ENCODE measurements around the gene ALDH3B2. TPM values are rescaled to one million over a fixed set of nuclear protein-coding genes. Genes with fewer than 3 reads are reported as not detected.

Gene ALDH3B2
- total RNA-seq, 1 donor from 2014 or later = not detected

GRCh38 chr11:67680696-67681470 lies 6.5 kb upstream of the ALDH3B2 start:
- intact Hi-C loops (cut with micrococcal nuclease) = no loop called here
- TF ChIP-seq CTCF (IDR thresholded peaks at IDR 0.05) = no peak
- ChIA-PET POLR2A (no interaction called here), CTCF (no interaction called here)
- Mint-ChIP-seq H3K9me3 (peaks cover 2% of the 10 kb centered on the region), H3K36me3 (ENCODE audit: low read depth) (no peaks in the 10 kb centered on the region), H3K27ac (no peak overlapping the region), H3K4me1 (no peaks in the 10 kb centered on the region), H3K27me3 (peaks cover 5% of the 10 kb centered on the region), H3K4me3 (no peak overlapping the region)
- ATAC-seq (ENCODE audit: low read depth) = no peak
- no peak for DNase-seq

- Mint-ChIP-seq H3K9me3 (peaks cover 2% of the 10 kb centered on the region), H3K4me1 (no peaks in the 10 kb centered on the region), H3K4me3 (no peak overlapping the region), H3K36me3 (ENCODE audit: low read depth) (no peaks in the 10 kb centered on the region), H3K27me3 (peaks cover 22% of the 10 kb centered on the region), H3K27ac (no peak overlapping the region)
- intact Hi-C loops (cut with micrococcal nuclease) = no loop called here
- CTCF ChIA-PET = no interaction called here
- DNase-seq = no peak
- ATAC-seq (ENCODE audit: low read depth) = no peak
- POLR2A ChIA-PET = no interaction called here
- no peak for TF ChIP-seq CTCF (IDR thresholded peaks at IDR 0.05)
These were observed 780 bp upstream of the ALDH3B2 start for GRCh38 chr11:67675058-67675747.

DNA sequence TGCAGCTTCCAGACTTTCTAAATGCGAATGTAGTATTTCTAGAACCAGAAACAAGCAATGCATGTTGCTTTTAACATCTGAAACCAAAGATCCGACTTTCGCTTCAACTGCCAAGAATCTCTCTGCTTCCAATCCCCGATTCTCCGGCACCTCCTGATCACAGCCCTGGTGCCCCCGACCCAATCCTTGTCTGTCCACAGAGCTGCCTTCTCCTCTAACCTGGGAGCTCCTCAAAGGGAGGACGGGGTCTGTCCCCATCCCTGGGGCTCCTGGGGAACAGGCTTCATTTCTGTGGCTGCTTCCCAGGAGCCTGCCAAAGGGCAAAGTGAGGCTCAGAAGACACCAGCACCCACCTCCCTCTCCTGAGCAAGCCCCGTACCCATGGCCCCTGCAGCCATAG lies 521 bp downstream of the ALDH3B2 start:
- H3K4me1 Mint-ChIP-seq = no peaks in the 10 kb centered on the region
- POLR2A ChIA-PET = no interaction called here
- ATAC-seq (ENCODE audit: low read depth) (no peak), DNase-seq (no peak)
- intact Hi-C loops (cut with micrococcal nuclease) = no loop called here
- CTCF ChIA-PET = no interaction called here
- peaks cover 22% of the 10 kb centered on the region for H3K27me3 Mint-ChIP-seq
- H3K27ac Mint-ChIP-seq = no peak overlapping the region
- no peak for TF ChIP-seq CTCF (IDR thresholded peaks at IDR 0.05)
- H3K4me3 Mint-ChIP-seq = no peak overlapping the region
- H3K36me3 Mint-ChIP-seq (ENCODE audit: low read depth) = no peaks in the 10 kb centered on the region
- peaks cover 2% of the 10 kb centered on the region for H3K9me3 Mint-ChIP-seq

- no peak overlapping the region for H3K4me3 Mint-ChIP-seq
- ATAC-seq (ENCODE audit: low read depth) (no peak), DNase-seq (no peak)
- H3K27ac Mint-ChIP-seq = no peak overlapping the region
- H3K4me1 Mint-ChIP-seq = no peaks in the 10 kb centered on the region
- CTCF ChIA-PET = no interaction called here
- intact Hi-C loops (cut with micrococcal nuclease) = no loop called here
- H3K36me3 Mint-ChIP-seq (ENCODE audit: low read depth) = no peaks in the 10 kb centered on the region
- peaks cover 22% of the 10 kb centered on the region for H3K27me3 Mint-ChIP-seq
- POLR2A ChIA-PET = no interaction called here
- peaks cover 2% of the 10 kb centered on the region for H3K9me3 Mint-ChIP-seq
- no peak for TF ChIP-seq CTCF (IDR thresholded peaks at IDR 0.05)
These were observed 1.1 kb downstream of the ALDH3B2 start for GRCh38 chr11:67673358-67673757.

GRCh38 chr11:67671211-67671520 lies 3.3 kb downstream of the ALDH3B2 start:
- H3K4me3 Mint-ChIP-seq = no peak overlapping the region
- intact Hi-C loops (cut with micrococcal nuclease) = no loop called here
- H3K9me3 Mint-ChIP-seq = no peaks in the 10 kb centered on the region
- POLR2A ChIA-PET = interaction anchor here (0.6 kb wide), 2 partner anchors 264 to 318 kb away, joined by 3 to 4 read pairs; no protein-coding TSS in a partner anchor
- peaks cover 19% of the 10 kb centered on the region for H3K27me3 Mint-ChIP-seq
- H3K36me3 Mint-ChIP-seq (ENCODE audit: low read depth) = no peaks in the 10 kb centered on the region
- H3K27ac Mint-ChIP-seq = no peak overlapping the region
- CTCF ChIA-PET = interaction anchor here (0.8 kb wide), 1 partner anchor 27 kb away, joined by 4 read pairs; no protein-coding TSS in a partner anchor
- DNase-seq (no peak), ATAC-seq (ENCODE audit: low read depth) (no peak)
- TF ChIP-seq CTCF (IDR thresholded peaks at IDR 0.05) = no peak
- H3K4me1 Mint-ChIP-seq = no peaks in the 10 kb centered on the region

All from activated B cell treated with CpG ODN at 0.5 μM for 24 hours (primary cell).